HS-27A (cell line): Measurements from ENCODE around the gene ABTB2.

Experiments used
- DNase-seq: peaks from one replicate; pipeline ENCODE4 v3.0.0-alpha.2; 2012; ENCODE audit warnings: low read depth, missing footprints

Gene ABTB2

GRCh38 chr11:34209809-34210208 lies 148.0 kb downstream of the ABTB2 start:
- no peak for DNase-seq

GRCh38 chr11:34208266-34209135 lies 149.3 kb downstream of the ABTB2 start:
- DNase-seq, result no peak

- DNase-seq, result no peak
Observed at GRCh38 chr11:34207487-34208180, 150.2 kb downstream of the ABTB2 start.

GRCh38 chr11:34206407-34207300 lies 151.2 kb downstream of the ABTB2 start:
- no peak for DNase-seq

- DNase-seq, result no peak
Observed at GRCh38 chr11:34205326-34206035, 152.3 kb downstream of the ABTB2 start.

GRCh38 chr11:34204396-34205279 lies 153.2 kb downstream of the ABTB2 start:
- no peak for DNase-seq

GRCh38 chr11:34203377-34203871 lies 154.4 kb downstream of the ABTB2 start:
- no peak for DNase-seq

GRCh38 chr11:34201129-34201528 lies 156.7 kb downstream of the ABTB2 start:
- no peak for DNase-seq

- no peak for DNase-seq
Observed at GRCh38 chr11:34199525-34199924, 158.3 kb downstream of the ABTB2 start.

GRCh38 chr11:34198523-34198922 lies 159.3 kb downstream of the ABTB2 start:
- no peak for DNase-seq

GRCh38 chr11:34197256-34197655 lies 160.6 kb downstream of the ABTB2 start:
- no peak for DNase-seq

GRCh38 chr11:34194576-34195335 lies 163.1 kb downstream of the ABTB2 start:
- no peak for DNase-seq

GRCh38 chr11:34192481-34193401 lies 165.1 kb downstream of the ABTB2 start:
- DNase-seq, result peak; percentile 86

GRCh38 chr11:34191578-34191977 lies 166.2 kb downstream of the ABTB2 start:
- no peak for DNase-seq

GRCh38 chr11:34190192-34191139 lies 167.3 kb downstream of the ABTB2 start:
- no peak for DNase-seq

GRCh38 chr11:34189191-34189590 lies 168.6 kb downstream of the ABTB2 start:
- DNase-seq, result no peak

- no peak for DNase-seq
Observed at GRCh38 chr11:34188181-34188580, 169.6 kb downstream of the ABTB2 start.
